A549 (cell line): Measurements from ENCODE around the gene MCCC1. TPM values are rescaled to one million over a fixed set of nuclear protein-coding genes. Genes with fewer than 3 reads are reported as not detected.

ENCODE experiments used
- ATAC-seq, 2 experiments: fragments of 200-7000 bp in 1 of 2; fragments of >200 bp in 1 of 2; cut with Nextera tagmentation in 1 of 2; cut with Tn5 transposase in 1 of 2; 3 replicates each; pipeline versions ENCODE4 v1.8.0 to v1.9.1; 2018 to 2020; ENCODE audit warnings: mild to moderate bottlenecking in 1 of 2, moderate library complexity in 1 of 2
- CTCF ChIA-PET: fragments of 300-600 bp; sonication (Branson Sonifier 250); formaldehyde crosslinking; extraction: SDS; loops from one replicate; lab custom pipeline; 2021; ENCODE audit warnings: antibody characterized with exemption, inconsistent platforms; lab: Yijun Ruan, JAX
- POLR2A ChIA-PET: fragments of 350-600 bp; formaldehyde crosslinking; extraction: SDS; loops from one replicate; lab custom pipeline; 2021; ENCODE audit warnings: antibody characterized with exemption, inconsistent platforms; lab: Yijun Ruan, JAX
- DNase-seq, 2 experiments: peaks; one replicate each; pipeline versions ENCODE4 v3.0.0 to v3.0.0-alpha.2; 2011 to 2016; ENCODE audit warnings: low read depth in 1 of 2, low spot score in 1 of 2
- FAIRE-seq: peaks from 2 replicates; lab custom pipeline; 2011; peaks lifted over from hg19 to GRCh38; lab: Jason Lieb, UNC
- H3K27ac ChIP-seq, 2 experiments: fragments of >200 bp; sonication (Bioruptor Twin); formaldehyde crosslinking; 3 replicates each; pipeline ENCODE4 v1.5.1; 2016 to 2017
- H3K4me1 ChIP-seq: fragments of >200 bp; sonication (Bioruptor Twin); formaldehyde crosslinking; 3 replicates; pipeline ENCODE4 v1.6.1; 2016
- H3K4me2 ChIP-seq: fragments of >200 bp; sonication (Bioruptor Twin); formaldehyde crosslinking; 3 replicates; pipeline ENCODE4 v1.6.1; 2016
- H3K4me3 ChIP-seq: fragments of >200 bp; sonication (Bioruptor Twin); formaldehyde crosslinking; 3 replicates; pipeline ENCODE4 v1.5.1; 2016
- H3K9me3 ChIP-seq: fragments of >200 bp; sonication (Bioruptor Twin); formaldehyde crosslinking; 3 replicates; pipeline ENCODE4 v1.6.1; 2016
- BHLHE40 ChIP-seq: IDR thresholded peaks from 2 replicates; pipeline ENCODE4 v1.6.1; 2012; ENCODE audit warnings: low read depth, low read length, inconsistent platforms
- CHD4 ChIP-seq: fragments of 200-600 bp; sonication (generic); IDR thresholded peaks from 2 replicates; pipeline ENCODE4 v1.6.1; 2016; ENCODE audit warnings: antibody characterized with exemption, mild to moderate bottlenecking, borderline replicate concordance
- EHMT2 ChIP-seq: fragments of 200-600 bp; sonication (generic); IDR thresholded peaks from 2 replicates; pipeline ENCODE4 v1.6.1; 2016; ENCODE audit warnings: antibody characterized with exemption, low read depth, mild to moderate bottlenecking, moderate library complexity
- EP300 ChIP-seq, 2 experiments: fragments of >200 bp; sonication (Bioruptor Twin); formaldehyde crosslinking; IDR thresholded peaks; 2 replicates in 1 of 2; 3 replicates in 1 of 2; pipeline ENCODE4 v1.6.1; 2016 to 2017
- ESRRA ChIP-seq: fragments of 150-350 bp; IDR thresholded peaks from 2 replicates; pipeline ENCODE4 v1.6.1; 2014; ENCODE audit warnings: mild to moderate bottlenecking, low read length, borderline replicate concordance
- FOSB ChIP-seq: fragments of 250-450 bp; sonication (Bioruptor Pico); IDR thresholded peaks from 2 replicates; pipeline ENCODE4 v1.5.0; 2020; ENCODE audit warnings: mild to moderate bottlenecking, moderate library complexity
- HDAC2 ChIP-seq: fragments of 200-600 bp; sonication (generic); IDR thresholded peaks from 2 replicates; pipeline ENCODE4 v1.6.1; 2016
- HOXB13 ChIP-seq: fragments of 250-450 bp; sonication (Bioruptor Pico); IDR thresholded peaks from 2 replicates; pipeline ENCODE4 v1.5.0; 2020; ENCODE audit warnings: low read depth, mild to moderate bottlenecking, moderate library complexity
- HOXB5 ChIP-seq: fragments of 250-450 bp; sonication (Bioruptor Pico); IDR thresholded peaks from 2 replicates; pipeline ENCODE4 v1.5.0; 2020; ENCODE audit warnings: mild to moderate bottlenecking, moderate library complexity
- JUN ChIP-seq, 2 experiments: fragments of >200 bp; sonication (Bioruptor Twin); formaldehyde crosslinking; IDR thresholded peaks; 2 replicates in 1 of 2; 3 replicates in 1 of 2; pipeline ENCODE4 v1.6.1; 2016 to 2017
- KDM1A ChIP-seq: fragments of 200-600 bp; sonication (generic); IDR thresholded peaks from 2 replicates; pipeline ENCODE4 v1.6.1; 2016; ENCODE audit warnings: low read depth, mild to moderate bottlenecking
- KDM5A ChIP-seq: fragments of 200-600 bp; sonication (generic); IDR thresholded peaks from 2 replicates; pipeline ENCODE4 v1.6.1; 2016; ENCODE audit warnings: antibody characterized with exemption, mild to moderate bottlenecking
- MAFK ChIP-seq: fragments of 450-650 bp; IDR thresholded peaks from 2 replicates; pipeline ENCODE4 v1.6.1; 2014; ENCODE audit not compliant: partially characterized antibody
- MAX ChIP-seq: IDR thresholded peaks from 2 replicates; pipeline ENCODE4 v1.6.1; 2012
- MYC ChIP-seq: IDR thresholded peaks from 2 replicates; pipeline ENCODE4 v1.6.1; 2012; ENCODE audit warnings: mild to moderate bottlenecking, inconsistent platforms, low read length, improper control_type of control experiment, borderline replicate concordance
- NPAS2 ChIP-seq: fragments of 250-450 bp; sonication (Bioruptor Pico); IDR thresholded peaks from 2 replicates; pipeline ENCODE4 v1.8.0; 2022; ENCODE audit warnings: mild to moderate bottlenecking, moderate library complexity, borderline replicate concordance
- RAD21 ChIP-seq, 2 experiments: fragments of >200 bp in 1 of 2; sonication (Bioruptor Twin) in 1 of 2; formaldehyde crosslinking in 1 of 2; IDR thresholded peaks in 1 of 2; conservative IDR thresholded peaks in 1 of 2; 2 replicates in 1 of 2; 3 replicates in 1 of 2; pipeline ENCODE4 v1.6.1; 2012 to 2018; ENCODE audit warnings: inconsistent platforms in 1 of 2
- RCOR1 ChIP-seq: fragments of 150-350 bp; IDR thresholded peaks from 2 replicates; pipeline ENCODE4 v1.6.1; 2014; ENCODE audit warnings: antibody characterized with exemption, low read length, low read depth
- SREBF2 ChIP-seq: fragments of 450-650 bp; IDR thresholded peaks from 2 replicates; pipeline ENCODE4 v1.6.1; 2014; ENCODE audit warnings: mild to moderate bottlenecking, moderate library complexity
- TFCP2L1 ChIP-seq: fragments of 250-450 bp; sonication (Bioruptor Pico); IDR thresholded peaks from 2 replicates; pipeline ENCODE4 v1.5.0; 2021; ENCODE audit warnings: mild to moderate bottlenecking
- TP53 ChIP-seq: fragments of 250-450 bp; sonication (Bioruptor Pico); IDR thresholded peaks from 2 replicates; pipeline ENCODE4 v1.5.0; 2021; ENCODE audit warnings: mild to moderate bottlenecking, moderate library complexity
- USF2 ChIP-seq: fragments of 450-650 bp; IDR thresholded peaks from 2 replicates; pipeline ENCODE4 v1.6.1; 2014; ENCODE audit warnings: antibody characterized with exemption
- ZFP36 ChIP-seq: fragments of 450-650 bp; IDR thresholded peaks from 2 replicates; pipeline ENCODE4 v1.6.1; 2014; ENCODE audit warnings: borderline replicate concordance; ENCODE audit not compliant: partially characterized antibody
- ZNF302 ChIP-seq: fragments of 250-450 bp; sonication (Bioruptor Pico); IDR thresholded peaks from 2 replicates; pipeline ENCODE4 v1.9.0; 2021; ENCODE audit warnings: inconsistent platforms, mild to moderate bottlenecking, moderate library complexity
- whole genome bisulfite sequencing: methylation state at CpG from one replicate; pipeline ENCODE4 v1.1.6; 2017; ENCODE audit errors: missing lambda C conversion rate; 5-methylcytosine and 5-hydroxymethylcytosine counted together
- polyA plus RNA-seq, 4 experiments: library from polyadenylated mRNA; depleted of rRNA in 3 of 4; stranded (reverse); fragments of >200 nt; fragmentation: RNase III in 1 of 4; extraction: RNeasy Plus Mini Kit Qiagen cat#74134 plus additional on column Dnase treatment in 1 of 4; gene quantifications; 2 replicates in 3 of 4; 3 replicates in 1 of 4; pipeline ENCODE4 v1.2.3, GENCODE V29; 2011 to 2017
- TF ChIP-seq, protein P1 (sequence below): fragments of >200 bp; sonication (Bioruptor Twin); formaldehyde crosslinking; IDR thresholded peaks from 2 replicates; pipeline ENCODE4 v1.6.1; 2016
- TF ChIP-seq, protein P2 (sequence below): fragments of 250-450 bp; sonication (Bioruptor Pico); IDR thresholded peaks from 2 replicates; pipeline ENCODE4 v1.5.0; 2020; ENCODE audit warnings: low read depth, mild to moderate bottlenecking, moderate library complexity

Gene MCCC1
- polyA plus RNA-seq, 2 of the 4 experiments (the other 2 are of a cell fraction), result 11.8 to 12.4 TPM

DNA sequence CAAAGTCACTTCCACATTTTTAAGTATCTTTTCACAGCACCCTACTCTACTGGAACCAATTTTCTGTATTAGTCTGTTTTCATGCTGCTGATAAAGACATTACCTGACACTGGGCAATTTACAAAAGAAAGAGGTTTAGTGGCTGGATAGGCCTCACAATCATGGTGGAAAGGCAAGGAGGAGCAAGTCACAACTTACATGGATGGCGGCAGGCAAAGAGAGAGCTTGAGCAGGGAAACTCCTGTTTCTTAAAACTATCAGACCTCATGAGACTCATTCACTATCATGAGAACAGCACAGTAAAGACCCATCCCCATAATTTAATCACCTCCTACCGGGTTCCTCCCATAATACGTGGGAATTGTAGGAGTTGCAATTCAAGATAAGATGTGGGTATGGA, 18.7 kb downstream of the MCCC1 start:
- H3K4me2 ChIP-seq, result no peak overlapping the region
- 86% methylated on average over 3 of the region's 3 CpGs for WGBS
- DNase-seq (no peak), ATAC-seq (no peak)
- H3K27ac ChIP-seq, result no peak overlapping the region
- no peak for TF ChIP-seq BHLHE40
- no peak for TF ChIP-seq RCOR1
- TF ChIP-seq HOXB5, result no peak
- TF ChIP-seq FOSB (CRISPR knock-in tag), result no peak
- TF ChIP-seq, all 56 proteins: peak for 0
- no peak for FAIRE-seq
- Histone ChIP-seq H3K4me1 (peaks cover 6% of the 10 kb centered on the region; the same call in 1 of the 3 replicates), H3K4me3 (no peak overlapping the region), H3K9me3 (peaks cover 16% of the 10 kb centered on the region; the same call in 2 of the 3 replicates)
- POLR2A ChIA-PET, result no interaction called here
- CTCF ChIA-PET, result no interaction called here

GRCh38 chr3:183074881-183075280, 24.4 kb downstream of the MCCC1 start:
- POLR2A ChIA-PET, result no interaction called here
- Histone ChIP-seq H3K4me3 (no peak overlapping the region), H3K27ac (no peak overlapping the region), H3K4me1 (peaks cover 3% of the 10 kb centered on the region; the same call in 1 of the 3 replicates), H3K9me3 (peaks cover 15% of the 10 kb centered on the region; the same call in 2 of the 3 replicates), H3K4me2 (no peak overlapping the region)
- DNase-seq (no peak), ATAC-seq (no peak), FAIRE-seq (no peak)
- 90% methylated on average over 2 of the region's 2 CpGs for WGBS
- CTCF ChIA-PET, result no interaction called here
- TF ChIP-seq EHMT2 (no peak), MAFK (no peak), HDAC2 (no peak), MYC (no peak), SREBF2 (no peak), RAD21 (conservative IDR thresholded peaks at IDR 0.05 in 1 of 2, IDR thresholded peaks at IDR 0.05 in 1 of 2) (no peak), HOXB13 (CRISPR knock-in tag) (no peak), FOSB (CRISPR knock-in tag) (no peak), KDM1A (no peak), ESRRA (no peak), MAX (no peak), CHD4 (no peak), RCOR1 (no peak), USF2 (no peak), EP300 (IDR thresholded peaks at IDR 0.05) (no peak), ZFP36 (no peak), TP53 (CRISPR knock-in tag) (no peak), JUN (IDR thresholded peaks at IDR 0.05) (no peak), ZNF302 (CRISPR knock-in tag) (no peak)
- TF ChIP-seq, protein P1, sequence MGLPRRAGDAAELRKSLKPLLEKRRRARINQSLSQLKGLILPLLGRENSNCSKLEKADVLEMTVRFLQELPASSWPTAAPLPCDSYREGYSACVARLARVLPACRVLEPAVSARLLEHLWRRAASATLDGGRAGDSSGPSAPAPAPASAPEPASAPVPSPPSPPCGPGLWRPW, result no peak

GRCh38 chr3:183074261-183074660, 25.0 kb downstream of the MCCC1 start:
- no peak for TF ChIP-seq MAX
- TF ChIP-seq ESRRA, result no peak
- no peak for TF ChIP-seq TP53 (CRISPR knock-in tag)
- no peak for TF ChIP-seq HOXB13 (CRISPR knock-in tag)
- TF ChIP-seq NPAS2 (CRISPR knock-in tag), result no peak
- no peak for TF ChIP-seq EP300 (IDR thresholded peaks at IDR 0.05)
- TF ChIP-seq, protein P2, sequence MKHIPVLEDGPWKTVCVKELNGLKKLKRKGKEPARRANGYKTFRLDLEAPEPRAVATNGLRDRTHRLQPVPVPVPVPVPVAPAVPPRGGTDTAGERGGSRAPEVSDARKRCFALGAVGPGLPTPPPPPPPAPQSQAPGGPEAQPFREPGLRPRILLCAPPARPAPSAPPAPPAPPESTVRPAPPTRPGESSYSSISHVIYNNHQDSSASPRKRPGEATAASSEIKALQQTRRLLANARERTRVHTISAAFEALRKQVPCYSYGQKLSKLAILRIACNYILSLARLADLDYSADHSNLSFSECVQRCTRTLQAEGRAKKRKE (CRISPR knock-in tag), result no peak
- TF ChIP-seq TFCP2L1 (CRISPR knock-in tag), result no peak
- TF ChIP-seq KDM5A, result no peak
- Histone ChIP-seq H3K4me2 (0 out of 3 replicates have a peak overlapping the region, but pooled peaks have one; percentile 13), H3K27ac (no peak overlapping the region), H3K4me3 (no peak overlapping the region), H3K9me3 (peaks cover 10% of the 10 kb centered on the region; the same call in 2 of the 3 replicates), H3K4me1 (peaks cover 3% of the 10 kb centered on the region; the same call in 1 of the 3 replicates)
- ChIA-PET POLR2A (no interaction called here), CTCF (no interaction called here)
- no peak for DNase-seq
- no peak for FAIRE-seq
- no peak for ATAC-seq
- WGBS, result 54% methylated on average over 3 of the region's 3 CpGs
